ENCODE results near the gene NTHL1.

NTHL1 gene

GRCh38 chr16:2044541-2044940 lies 3.1 kb downstream of the NTHL1 start:
- no peak for DNase-seq (ENCODE audit: low read depth)

GRCh38 chr16:2043667-2044451 lies 3.8 kb downstream of the NTHL1 start:
- Histone ChIP-seq H3K27me3 (replicated peaks; ENCODE audit: control insufficient read depth, insufficient read depth, low read length) (no peaks in the 10 kb centered on the region), H3K36me3 (ENCODE audit: control insufficient read depth, insufficient read depth, low read length, severe bottlenecking) (no peaks in the 10 kb centered on the region), H3K4me3 (ENCODE audit: low read length) (no peak overlapping the region), H3K9ac (ENCODE audit: low read length) (no peak overlapping the region), H3K4me1 (ENCODE audit: control insufficient read depth, insufficient read depth, low read length) (peaks cover 17% of the 10 kb centered on the region), H3K9me3 (ENCODE audit: control insufficient read depth, low read length) (no peaks in the 10 kb centered on the region)
- DNase-seq (ENCODE audit: low read depth) = no peak

More at GRCh38 chr16:2044541-2044940, 3.1 kb downstream of the NTHL1 start:
- Histone ChIP-seq H3K9ac (ENCODE audit: low read length) (no peak overlapping the region), H3K4me3 (ENCODE audit: low read length) (no peak overlapping the region), H3K27me3 (replicated peaks; ENCODE audit: control insufficient read depth, insufficient read depth, low read length) (no peaks in the 10 kb centered on the region), H3K9me3 (ENCODE audit: control insufficient read depth, low read length) (no peaks in the 10 kb centered on the region), H3K4me1 (ENCODE audit: control insufficient read depth, insufficient read depth, low read length) (peaks cover 11% of the 10 kb centered on the region), H3K36me3 (ENCODE audit: control insufficient read depth, insufficient read depth, low read length, severe bottlenecking) (no peaks in the 10 kb centered on the region)

GRCh38 chr16:2042986-2043666 lies 4.5 kb downstream of the NTHL1 start:
- no peak overlapping the region for H3K4me3 ChIP-seq (ENCODE audit: low read length)
- DNase-seq (ENCODE audit: low read depth) = no peak
- H3K9me3 ChIP-seq (ENCODE audit: control insufficient read depth, low read length) = no peaks in the 10 kb centered on the region
- H3K36me3 ChIP-seq (ENCODE audit: control insufficient read depth, insufficient read depth, low read length, severe bottlenecking) = no peaks in the 10 kb centered on the region
- H3K9ac ChIP-seq (ENCODE audit: low read length) = no peak overlapping the region
- no peaks in the 10 kb centered on the region for H3K27me3 ChIP-seq (replicated peaks; ENCODE audit: control insufficient read depth, insufficient read depth, low read length)
- peaks cover 18% of the 10 kb centered on the region for H3K4me1 ChIP-seq (ENCODE audit: control insufficient read depth, insufficient read depth, low read length)

GRCh38 chr16:2042171-2042985 lies 5.3 kb downstream of the NTHL1 start:
- H3K9me3 ChIP-seq (ENCODE audit: control insufficient read depth, low read length) = no peaks in the 10 kb centered on the region
- peaks cover 18% of the 10 kb centered on the region for H3K4me1 ChIP-seq (ENCODE audit: control insufficient read depth, insufficient read depth, low read length)
- H3K9ac ChIP-seq (ENCODE audit: low read length) = no peak overlapping the region
- no peaks in the 10 kb centered on the region for H3K27me3 ChIP-seq (replicated peaks; ENCODE audit: control insufficient read depth, insufficient read depth, low read length)
- no peak for DNase-seq (ENCODE audit: low read depth)
- H3K4me3 ChIP-seq (ENCODE audit: low read length) = no peak overlapping the region
- no peaks in the 10 kb centered on the region for H3K36me3 ChIP-seq (ENCODE audit: control insufficient read depth, insufficient read depth, low read length, severe bottlenecking)

GRCh38 chr16:2040787-2041522 lies 6.7 kb downstream of the NTHL1 start:
- Histone ChIP-seq H3K27me3 (replicated peaks; ENCODE audit: control insufficient read depth, insufficient read depth, low read length) (no peaks in the 10 kb centered on the region), H3K4me1 (ENCODE audit: control insufficient read depth, insufficient read depth, low read length) (peaks cover 20% of the 10 kb centered on the region), H3K9ac (ENCODE audit: low read length) (no peak overlapping the region), H3K9me3 (ENCODE audit: control insufficient read depth, low read length) (no peaks in the 10 kb centered on the region), H3K4me3 (ENCODE audit: low read length) (no peak overlapping the region), H3K36me3 (ENCODE audit: control insufficient read depth, insufficient read depth, low read length, severe bottlenecking) (no peaks in the 10 kb centered on the region)
- DNase-seq (ENCODE audit: low read depth) = no peak

- Histone ChIP-seq H3K9ac (ENCODE audit: low read length) (peak overlapping the region; percentile 60), H3K27me3 (replicated peaks; ENCODE audit: control insufficient read depth, insufficient read depth, low read length) (no peaks in the 10 kb centered on the region), H3K4me1 (ENCODE audit: control insufficient read depth, insufficient read depth, low read length) (peaks cover 27% of the 10 kb centered on the region), H3K9me3 (ENCODE audit: control insufficient read depth, low read length) (no peaks in the 10 kb centered on the region), H3K36me3 (ENCODE audit: control insufficient read depth, insufficient read depth, low read length, severe bottlenecking) (no peaks in the 10 kb centered on the region), H3K4me3 (ENCODE audit: low read length) (no peak overlapping the region)
- peak; percentile 26 for DNase-seq (ENCODE audit: low read depth)
These were observed 7.4 kb downstream of the NTHL1 start for GRCh38 chr16:2040041-2040786.

GRCh38 chr16:2039274-2040031 lies 8.2 kb downstream of the NTHL1 start:
- peak overlapping the region; percentile 68 for H3K9ac ChIP-seq (ENCODE audit: low read length)
- no peaks in the 10 kb centered on the region for H3K27me3 ChIP-seq (replicated peaks; ENCODE audit: control insufficient read depth, insufficient read depth, low read length)
- H3K4me3 ChIP-seq (ENCODE audit: low read length) = no peak overlapping the region
- DNase-seq (ENCODE audit: low read depth) = peak; percentile 96
- H3K9me3 ChIP-seq (ENCODE audit: control insufficient read depth, low read length) = no peaks in the 10 kb centered on the region
- H3K4me1 ChIP-seq (ENCODE audit: control insufficient read depth, insufficient read depth, low read length) = peaks cover 34% of the 10 kb centered on the region
- no peaks in the 10 kb centered on the region for H3K36me3 ChIP-seq (ENCODE audit: control insufficient read depth, insufficient read depth, low read length, severe bottlenecking)

- no peak for DNase-seq (ENCODE audit: low read depth)
- Histone ChIP-seq H3K9ac (ENCODE audit: low read length) (peak overlapping the region; percentile 68), H3K9me3 (ENCODE audit: control insufficient read depth, low read length) (no peaks in the 10 kb centered on the region), H3K4me1 (ENCODE audit: control insufficient read depth, insufficient read depth, low read length) (peaks cover 40% of the 10 kb centered on the region), H3K4me3 (ENCODE audit: low read length) (no peak overlapping the region), H3K36me3 (ENCODE audit: control insufficient read depth, insufficient read depth, low read length, severe bottlenecking) (no peaks in the 10 kb centered on the region), H3K27me3 (replicated peaks; ENCODE audit: control insufficient read depth, insufficient read depth, low read length) (no peaks in the 10 kb centered on the region)
These were observed 9.0 kb downstream of the NTHL1 start for GRCh38 chr16:2038382-2039231.

GRCh38 chr16:2037647-2038381 lies 9.8 kb downstream of the NTHL1 start:
- Histone ChIP-seq H3K9me3 (ENCODE audit: control insufficient read depth, low read length) (no peaks in the 10 kb centered on the region), H3K36me3 (ENCODE audit: control insufficient read depth, insufficient read depth, low read length, severe bottlenecking) (no peaks in the 10 kb centered on the region), H3K4me1 (ENCODE audit: control insufficient read depth, insufficient read depth, low read length) (peaks cover 46% of the 10 kb centered on the region), H3K4me3 (ENCODE audit: low read length) (no peak overlapping the region), H3K9ac (ENCODE audit: low read length) (peak overlapping the region; percentile 46), H3K27me3 (replicated peaks; ENCODE audit: control insufficient read depth, insufficient read depth, low read length) (no peaks in the 10 kb centered on the region)
- no peak for DNase-seq (ENCODE audit: low read depth)

Measured in adipocyte (in vitro differentiated cells).